ENCODE measurements around the gene CR1L.
A peak's percentile ranks its signal among the peaks of the same experiment; 100 is the strongest.
"Not testable (repeated sequence)": the region's sequence is repeated elsewhere in the genome, so short reads cannot be mapped to it uniquely, and the experiment has no call there.

Gene CR1L

DNA sequence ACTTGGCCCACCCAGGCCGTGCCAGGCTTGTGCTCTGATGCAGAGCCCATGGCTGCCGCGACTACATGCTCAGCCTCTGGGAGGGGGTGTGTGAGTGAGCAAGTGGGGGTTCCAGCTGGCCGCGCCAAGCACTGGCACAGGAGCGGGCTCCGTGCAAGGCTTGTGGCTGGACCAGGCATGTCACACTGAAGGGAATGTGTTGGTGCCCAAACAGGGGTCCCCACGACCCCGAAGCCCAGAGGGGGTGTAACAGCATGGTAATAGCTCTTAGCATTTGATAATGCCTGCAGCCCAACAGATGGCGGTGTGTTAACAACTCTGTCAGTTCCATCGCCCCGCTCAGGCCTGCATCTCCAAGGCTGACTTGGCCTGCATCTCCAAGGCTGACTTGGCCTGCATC is 68.6 kb downstream of the CR1L start:
- TF ChIP-seq, protein P1, sequence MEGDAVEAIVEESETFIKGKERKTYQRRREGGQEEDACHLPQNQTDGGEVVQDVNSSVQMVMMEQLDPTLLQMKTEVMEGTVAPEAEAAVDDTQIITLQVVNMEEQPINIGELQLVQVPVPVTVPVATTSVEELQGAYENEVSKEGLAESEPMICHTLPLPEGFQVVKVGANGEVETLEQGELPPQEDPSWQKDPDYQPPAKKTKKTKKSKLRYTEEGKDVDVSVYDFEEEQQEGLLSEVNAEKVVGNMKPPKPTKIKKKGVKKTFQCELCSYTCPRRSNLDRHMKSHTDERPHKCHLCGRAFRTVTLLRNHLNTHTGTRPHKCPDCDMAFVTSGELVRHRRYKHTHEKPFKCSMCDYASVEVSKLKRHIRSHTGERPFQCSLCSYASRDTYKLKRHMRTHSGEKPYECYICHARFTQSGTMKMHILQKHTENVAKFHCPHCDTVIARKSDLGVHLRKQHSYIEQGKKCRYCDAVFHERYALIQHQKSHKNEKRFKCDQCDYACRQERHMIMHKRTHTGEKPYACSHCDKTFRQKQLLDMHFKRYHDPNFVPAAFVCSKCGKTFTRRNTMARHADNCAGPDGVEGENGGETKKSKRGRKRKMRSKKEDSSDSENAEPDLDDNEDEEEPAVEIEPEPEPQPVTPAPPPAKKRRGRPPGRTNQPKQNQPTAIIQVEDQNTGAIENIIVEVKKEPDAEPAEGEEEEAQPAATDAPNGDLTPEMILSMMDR (conservative IDR thresholded peaks at IDR 0.05): no peak

DNA sequence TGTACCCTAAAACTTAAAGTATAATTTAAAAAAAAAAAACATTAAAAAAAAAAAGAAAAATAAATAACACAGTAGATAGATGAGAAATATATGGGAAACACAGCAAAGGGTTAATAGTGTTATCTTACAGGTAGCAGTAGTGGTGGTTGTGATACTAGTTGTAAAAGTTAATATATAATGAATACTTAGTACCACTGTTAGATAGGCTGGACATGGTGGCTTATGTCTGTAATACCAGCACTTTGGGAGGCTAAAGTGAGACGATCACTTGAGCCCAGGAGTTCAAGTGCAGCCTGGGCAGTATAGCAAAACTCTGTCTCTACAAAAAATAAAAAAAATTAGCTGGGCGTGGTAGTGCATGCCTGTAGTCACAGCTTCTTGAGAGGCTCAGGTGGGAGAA is 74.3 kb downstream of the CR1L start:
- no peak overlapping the region for H3K27ac ChIP-seq
- TF ChIP-seq, protein P1 (conservative IDR thresholded peaks at IDR 0.05): no peak

More for the DNA sequence above, 68.6 kb downstream of the CR1L start:
- no peak overlapping the region for H3K27ac ChIP-seq

DNA sequence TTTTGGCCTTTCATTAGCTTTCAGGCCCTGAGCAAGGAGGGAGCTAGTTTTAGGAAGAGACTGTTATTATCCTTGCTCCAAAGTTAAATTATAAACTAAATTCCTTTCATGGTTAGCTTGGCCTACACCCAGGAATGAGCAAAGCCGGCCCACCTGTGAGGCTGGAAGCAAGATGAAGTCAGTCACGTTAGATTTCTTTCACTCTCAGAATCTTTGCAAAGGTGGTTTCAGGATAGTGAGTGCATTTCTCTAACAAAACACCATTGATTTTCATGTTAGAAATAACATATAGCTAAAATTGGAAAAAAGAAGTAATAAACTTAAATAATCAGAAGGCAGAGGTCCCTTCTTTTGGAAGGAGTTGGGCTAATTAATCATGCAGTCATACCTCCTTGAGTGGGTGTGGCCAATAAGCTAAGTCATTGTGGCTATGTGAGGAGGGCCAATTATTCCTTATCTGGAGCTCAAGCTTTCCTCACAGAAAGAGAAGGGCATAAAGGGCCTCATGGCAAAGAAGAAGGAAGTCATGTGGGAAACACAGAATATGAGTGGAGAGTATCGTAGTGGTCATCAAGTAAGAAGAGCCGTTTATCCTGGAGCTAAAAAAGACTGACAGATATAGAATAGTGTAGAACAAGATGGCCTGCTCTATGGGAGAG is 83.4 kb downstream of the CR1L start:
- not testable (repeated sequence) for H3K27ac ChIP-seq

DNA sequence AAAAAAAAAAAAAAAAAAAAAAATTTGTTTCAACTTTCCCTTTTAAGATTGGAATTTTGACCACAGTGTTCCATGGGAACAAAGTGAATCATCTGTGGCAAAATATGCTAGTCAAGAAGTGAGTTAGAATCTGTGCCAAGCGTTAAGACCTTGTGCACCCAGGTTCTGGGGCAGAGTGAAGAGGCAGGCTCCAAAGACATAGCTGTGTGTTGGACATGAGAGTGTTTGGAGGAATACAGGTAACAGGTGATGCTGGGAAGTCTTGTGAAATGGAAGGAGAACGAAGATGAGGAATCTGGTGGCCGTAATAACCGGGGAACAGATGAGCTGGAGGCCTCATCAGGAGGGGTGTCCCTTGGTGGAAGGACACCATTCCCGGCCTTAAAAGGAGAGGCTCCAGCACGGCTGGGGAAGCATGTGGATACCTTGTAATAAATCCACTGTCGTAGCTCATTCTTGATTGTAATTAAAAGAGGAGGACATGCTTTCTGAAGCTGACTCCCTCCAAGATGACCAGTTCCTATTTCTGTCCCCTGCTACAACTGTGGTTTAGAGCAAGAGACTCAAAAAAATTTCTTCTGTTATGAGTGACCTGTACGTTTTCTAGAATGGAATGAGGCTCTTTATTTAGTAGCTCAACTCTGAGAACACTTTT is 92.7 kb downstream of the CR1L start:
- H3K27ac ChIP-seq: peak overlapping the region; percentile 26

DNA sequence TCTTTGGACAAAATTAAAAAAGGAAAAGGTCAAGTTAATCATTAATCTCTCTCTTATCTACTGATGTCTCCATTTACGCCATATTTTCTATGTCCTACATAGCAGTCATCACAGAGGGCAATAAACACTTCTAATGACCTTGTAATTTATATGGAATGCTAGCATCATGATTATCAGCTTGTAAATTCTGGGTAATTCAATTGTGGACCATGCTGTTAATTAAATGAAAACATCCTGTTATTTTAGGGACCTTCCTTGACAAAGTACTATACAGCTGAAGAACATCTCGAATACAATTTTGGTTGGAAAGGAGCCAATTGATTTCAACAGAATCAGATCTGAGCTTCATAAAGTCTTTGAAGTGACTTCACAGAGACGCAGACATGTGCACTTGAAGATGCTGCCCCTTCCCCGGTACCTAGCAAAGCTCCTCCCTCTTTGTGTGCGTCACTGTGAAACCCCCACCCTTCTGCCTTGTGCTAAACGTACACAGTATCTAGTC is 93.3 kb downstream of the CR1L start:
- peak overlapping the region; percentile 26 for H3K27ac ChIP-seq

DNA sequence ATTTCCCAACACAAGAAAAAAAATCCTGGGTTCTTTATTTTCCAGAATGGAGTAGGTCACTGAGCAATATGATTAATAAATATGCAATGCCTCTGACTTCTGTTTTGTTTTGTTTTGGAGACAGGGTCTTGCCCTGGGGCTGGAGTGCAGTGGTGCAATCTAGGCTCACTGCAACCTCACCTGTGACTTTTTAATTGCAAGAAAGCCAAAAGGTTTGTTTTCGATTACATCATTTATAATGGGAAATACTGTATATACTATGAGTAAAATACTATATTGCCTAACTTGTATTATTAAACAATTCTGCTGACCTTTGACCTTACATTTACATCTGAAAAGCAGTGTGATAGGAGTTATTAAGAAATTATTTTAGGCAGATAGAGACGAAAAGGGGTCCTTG is 95.3 kb downstream of the CR1L start:
- TF ChIP-seq, protein P1 (conservative IDR thresholded peaks at IDR 0.05): no peak
- no peak overlapping the region for H3K27ac ChIP-seq

DNA sequence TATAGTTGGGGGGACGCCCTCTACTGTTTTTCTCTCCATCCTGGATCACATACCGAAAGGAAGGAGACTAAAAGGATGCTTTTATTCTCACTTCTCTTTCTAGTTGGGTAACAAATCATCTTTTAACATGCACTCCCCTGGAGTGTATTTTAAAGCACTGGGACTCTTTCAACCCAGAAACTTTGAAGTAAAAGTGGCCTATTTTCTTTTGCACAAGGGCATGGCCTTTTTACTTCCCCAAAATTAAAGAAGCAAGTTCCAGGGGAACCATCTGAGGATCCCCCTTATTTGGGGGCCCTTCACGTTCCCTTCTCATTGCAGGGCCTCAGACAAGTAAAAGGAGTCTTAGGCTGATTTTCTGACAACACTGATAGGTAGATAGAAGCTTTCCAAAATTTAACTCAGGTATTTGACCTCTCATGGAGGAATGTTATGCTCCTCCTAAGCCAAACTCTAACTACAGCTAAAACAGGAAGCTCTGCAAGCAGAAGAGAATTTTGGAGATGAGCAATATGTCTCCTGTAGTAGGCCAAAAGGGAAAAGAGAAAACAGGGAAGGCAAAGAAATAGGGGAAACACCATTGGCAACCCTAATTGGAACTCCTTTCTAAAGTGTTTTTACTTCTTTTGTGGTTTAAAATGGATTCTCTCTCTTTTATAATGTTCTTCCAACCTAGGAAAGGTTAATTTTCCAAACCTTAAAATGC is 98.1 kb downstream of the CR1L start:
- TF ChIP-seq, protein P1 (conservative IDR thresholded peaks at IDR 0.05): no peak

DNA sequence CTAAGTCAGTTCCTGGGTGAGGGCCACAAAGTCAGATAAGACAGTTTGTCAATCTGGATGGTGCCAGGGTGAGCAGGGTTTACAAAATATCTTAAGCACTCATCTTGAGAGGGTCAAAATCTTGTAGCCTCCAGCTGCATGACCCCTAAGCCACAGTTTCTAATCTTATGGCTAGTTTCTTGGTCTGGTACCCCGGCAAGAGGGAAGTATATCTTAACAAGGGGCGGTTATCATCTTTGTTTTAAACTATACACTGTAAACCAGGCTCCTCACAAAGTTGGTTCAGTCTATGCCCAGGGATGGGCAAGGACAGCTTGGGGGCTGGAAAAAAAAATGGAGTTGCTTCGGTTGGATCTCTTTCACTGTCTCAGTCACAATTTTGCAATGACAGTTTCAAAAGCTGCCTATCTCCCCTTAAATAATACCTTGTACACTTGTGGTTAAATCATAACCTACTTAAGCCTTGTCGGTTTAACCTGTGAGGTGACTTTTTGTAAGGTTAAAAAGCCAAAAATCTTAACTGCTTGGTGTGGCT is 99.1 kb downstream of the CR1L start:
- TF ChIP-seq, protein P1 (conservative IDR thresholded peaks at IDR 0.05): no peak
- no peak overlapping the region for H3K27ac ChIP-seq

More for the DNA sequence above, 98.1 kb downstream of the CR1L start:
- no peak overlapping the region for H3K27ac ChIP-seq

DNA sequence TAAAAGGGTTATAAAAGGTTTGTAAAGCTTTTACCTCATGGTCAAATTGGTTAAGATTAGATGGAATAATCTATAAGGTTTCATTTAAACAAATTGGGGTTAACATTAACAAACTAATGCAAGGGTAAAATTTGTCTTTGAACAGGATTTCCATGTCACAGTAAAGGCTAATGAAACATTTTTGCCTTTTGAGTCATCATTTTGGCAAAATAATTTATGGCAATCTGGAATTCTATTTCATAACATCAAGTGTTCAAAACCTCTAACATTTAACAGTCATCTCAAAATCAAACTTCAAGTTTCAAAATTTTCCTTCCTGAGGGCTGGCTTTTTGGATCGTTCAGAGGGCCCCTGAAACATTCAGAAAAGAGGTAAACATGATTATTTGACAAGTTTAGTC is 100.4 kb downstream of the CR1L start:
- no peak overlapping the region for H3K27ac ChIP-seq
- TF ChIP-seq, protein P1 (conservative IDR thresholded peaks at IDR 0.05): no peak

All from VCaP (cell line).